ENCODE results near the gene GPX1. TPM values are rescaled to one million over a fixed set of nuclear protein-coding genes. Genes with fewer than 3 reads are reported as not detected.
A peak's percentile ranks its signal among the peaks of the same experiment; 100 is the strongest.
"Not testable (repeated sequence)": the region's sequence is repeated elsewhere in the genome, so short reads cannot be mapped to it uniquely, and the experiment has no call there.

GPX1 gene
- total RNA-seq, 1 donor from 2014 or later, result 339 TPM

- no peak for DNase-seq (ENCODE audit: low read depth)
- no peak overlapping the region for H3K4me3 ChIP-seq (ENCODE audit: low read depth, low read length)
- TF ChIP-seq CTCF (conservative IDR thresholded peaks at IDR 0.05; ENCODE audit: low read depth, low read length), result no peak
Measured at GRCh38 chr3:49341996-49342395, 16.2 kb downstream of the GPX1 start.

GRCh38 chr3:49339941-49340800 is 18.0 kb downstream of the GPX1 start, which contains the start of gene USP4:
TSS of gene USP4 (minus strand) at chr3:49340053. CDS start at chr3:49340024, 29 bp downstream.
- peak within 1 kb of the TSS; percentile 96 for H3K4me3 ChIP-seq (ENCODE audit: low read depth, low read length)
- peak; percentile 75 for TF ChIP-seq CTCF (conservative IDR thresholded peaks at IDR 0.05; ENCODE audit: low read depth, low read length)
- no peak for DNase-seq (ENCODE audit: low read depth)

- no peak for DNase-seq (ENCODE audit: low read depth)
- TF ChIP-seq CTCF (conservative IDR thresholded peaks at IDR 0.05; ENCODE audit: low read depth, low read length), result no peak
- peak overlapping the region; percentile 96 for H3K4me3 ChIP-seq (ENCODE audit: low read depth, low read length)
Measured at GRCh38 chr3:49339581-49339940, 18.6 kb downstream of the GPX1 start.

- H3K4me3 ChIP-seq (ENCODE audit: low read depth, low read length), result no peak overlapping the region
- DNase-seq (ENCODE audit: low read depth), result no peak
- TF ChIP-seq CTCF (conservative IDR thresholded peaks at IDR 0.05; ENCODE audit: low read depth, low read length), result no peak
Measured at GRCh38 chr3:49333916-49334633, 24.1 kb downstream of the GPX1 start.

GRCh38 chr3:49333091-49333490 is 25.1 kb downstream of the GPX1 start:
- H3K4me3 ChIP-seq (ENCODE audit: low read depth, low read length), result no peak overlapping the region
- no peak for TF ChIP-seq CTCF (conservative IDR thresholded peaks at IDR 0.05; ENCODE audit: low read depth, low read length)
- no peak for DNase-seq (ENCODE audit: low read depth)

GRCh38 chr3:49329186-49329585 is 29.0 kb downstream of the GPX1 start:
- no peak for DNase-seq (ENCODE audit: low read depth)
- H3K4me3 ChIP-seq (ENCODE audit: low read depth, low read length), result no peak overlapping the region
- TF ChIP-seq CTCF (conservative IDR thresholded peaks at IDR 0.05; ENCODE audit: low read depth, low read length), result no peak

- H3K4me3 ChIP-seq (ENCODE audit: low read depth, low read length); DNase-seq (ENCODE audit: low read depth): not testable (repeated sequence)
Measured at GRCh38 chr3:49328350-49328749, 29.8 kb downstream of the GPX1 start.
